ENCODE data around the gene GJD3.
A peak's percentile ranks its signal among the peaks of the same experiment; 100 is the strongest.

GJD3 gene

GRCh38 chr17:40345161-40345993 lies 19.2 kb downstream of the GJD3 start:
- DNase-seq = peak; percentile 96
- peak overlapping the region; percentile 84 for H3K9ac ChIP-seq (ENCODE audit: low read length)
- peak overlapping the region; percentile 96 for H3K27ac ChIP-seq (ENCODE audit: low read depth, low read length)

GRCh38 chr17:40344421-40345160 lies 19.9 kb downstream of the GJD3 start:
- Histone ChIP-seq H3K4me1 (ENCODE audit: control insufficient read depth, low read depth, low read length) (peaks cover 37% of the 10 kb centered on the region), H3K56ac (ENCODE audit: low read length) (peak overlapping the region; percentile 95), H2BK15ac (replicated peaks; ENCODE audit: low read depth) (no peak overlapping the region), H2BK120ac (ENCODE audit: low read depth, low read length) (peak overlapping the region; percentile 46), H3K36me3 (ENCODE audit: control insufficient read depth, insufficient read depth, low read length) (no peaks in the 10 kb centered on the region), H3K4ac (ENCODE audit: low read depth, low read length) (peak overlapping the region; percentile 87), H2AK5ac (ENCODE audit: low read length) (peak overlapping the region; percentile 92), H3K4me3 (ENCODE audit: low read length) (no peak overlapping the region), H4K8ac (ENCODE audit: low read depth, low read length) (no peak overlapping the region), H3K18ac (ENCODE audit: low read length) (peak overlapping the region; percentile 30), H3K4me2 (ENCODE audit: low read length) (peak overlapping the region; percentile 86), H3K23ac (ENCODE audit: low read length) (peak overlapping the region; percentile 73), H2BK5ac (ENCODE audit: low read length) (peak overlapping the region; percentile 98), H3K9ac (ENCODE audit: low read length) (peak overlapping the region; percentile 84), H4K5ac (ENCODE audit: low read length) (no peak overlapping the region), H3K79me1 (ENCODE audit: low read length) (peaks cover 24% of the 10 kb centered on the region), H3K27me3 (ENCODE audit: insufficient read depth, low read length, poor library complexity) (no peaks in the 10 kb centered on the region), H3K79me2 (ENCODE audit: control insufficient read depth, insufficient read depth, low read length) (peaks cover 38% of the 10 kb centered on the region), H3K27ac (ENCODE audit: low read depth, low read length) (peak overlapping the region; percentile 96)
- WGBS (ENCODE audit: extremely low coverage, insufficient coverage, low lambda C conversion rate) = no CpG with 5 or more reads among the region's 7 CpGs
- DNase-seq = no peak

More at GRCh38 chr17:40345161-40345993, 19.2 kb downstream of the GJD3 start:
- H4K5ac ChIP-seq (ENCODE audit: low read length) = no peak overlapping the region
- H2AK5ac ChIP-seq (ENCODE audit: low read length) = no peak overlapping the region
- H3K4ac ChIP-seq (ENCODE audit: low read depth, low read length) = peak overlapping the region; percentile 89
- no peaks in the 10 kb centered on the region for H3K36me3 ChIP-seq (ENCODE audit: control insufficient read depth, insufficient read depth, low read length)
- no peak overlapping the region for H4K8ac ChIP-seq (ENCODE audit: low read depth, low read length)
- peak overlapping the region; percentile 75 for H2BK120ac ChIP-seq (ENCODE audit: low read depth, low read length)
- peak overlapping the region; percentile 95 for H3K56ac ChIP-seq (ENCODE audit: low read length)
- no peaks in the 10 kb centered on the region for H3K27me3 ChIP-seq (ENCODE audit: insufficient read depth, low read length, poor library complexity)
- peak overlapping the region; percentile 33 for H3K4me3 ChIP-seq (ENCODE audit: low read length)
- peaks cover 42% of the 10 kb centered on the region for H3K79me2 ChIP-seq (ENCODE audit: control insufficient read depth, insufficient read depth, low read length)
- peaks cover 38% of the 10 kb centered on the region for H3K4me1 ChIP-seq (ENCODE audit: control insufficient read depth, low read depth, low read length)
- H3K23ac ChIP-seq (ENCODE audit: low read length) = peak overlapping the region; percentile 73
- peak overlapping the region; percentile 66 for H3K18ac ChIP-seq (ENCODE audit: low read length)
- peak overlapping the region; percentile 86 for H3K4me2 ChIP-seq (ENCODE audit: low read length)
- no CpG with 5 or more reads among the region's 45 CpGs for WGBS (ENCODE audit: extremely low coverage, insufficient coverage, low lambda C conversion rate)
- no peak overlapping the region for H2BK15ac ChIP-seq (replicated peaks; ENCODE audit: low read depth)
- peaks cover 28% of the 10 kb centered on the region for H3K79me1 ChIP-seq (ENCODE audit: low read length)
- H2BK5ac ChIP-seq (ENCODE audit: low read length) = peak overlapping the region; percentile 98

- H3K4ac ChIP-seq (ENCODE audit: low read depth, low read length) = no peak overlapping the region
- H2BK120ac ChIP-seq (ENCODE audit: low read depth, low read length) = no peak overlapping the region
- DNase-seq = no peak
- peaks cover 19% of the 10 kb centered on the region for H3K79me1 ChIP-seq (ENCODE audit: low read length)
- no peak overlapping the region for H4K8ac ChIP-seq (ENCODE audit: low read depth, low read length)
- no peaks in the 10 kb centered on the region for H3K27me3 ChIP-seq (ENCODE audit: insufficient read depth, low read length, poor library complexity)
- H2BK15ac ChIP-seq (replicated peaks; ENCODE audit: low read depth) = no peak overlapping the region
- H4K5ac ChIP-seq (ENCODE audit: low read length) = no peak overlapping the region
- H3K4me1 ChIP-seq (ENCODE audit: control insufficient read depth, low read depth, low read length) = peaks cover 36% of the 10 kb centered on the region
- peak overlapping the region; percentile 95 for H3K56ac ChIP-seq (ENCODE audit: low read length)
- H3K79me2 ChIP-seq (ENCODE audit: control insufficient read depth, insufficient read depth, low read length) = peaks cover 32% of the 10 kb centered on the region
- WGBS (ENCODE audit: extremely low coverage, insufficient coverage, low lambda C conversion rate) = no CpG with 5 or more reads among the region's 15 CpGs
- peak overlapping the region; percentile 81 for H3K9ac ChIP-seq (ENCODE audit: low read length)
- peak overlapping the region; percentile 13 for H3K27ac ChIP-seq (ENCODE audit: low read depth, low read length)
- peak overlapping the region; percentile 51 for H3K4me2 ChIP-seq (ENCODE audit: low read length)
- peak overlapping the region; percentile 44 for H2BK5ac ChIP-seq (ENCODE audit: low read length)
- peak overlapping the region; percentile 67 for H3K4me3 ChIP-seq (ENCODE audit: low read length)
- peak overlapping the region; percentile 57 for H3K18ac ChIP-seq (ENCODE audit: low read length)
- H3K23ac ChIP-seq (ENCODE audit: low read length) = no peak overlapping the region
- H2AK5ac ChIP-seq (ENCODE audit: low read length) = no peak overlapping the region
- H3K36me3 ChIP-seq (ENCODE audit: control insufficient read depth, insufficient read depth, low read length) = no peaks in the 10 kb centered on the region
Measured at GRCh38 chr17:40343219-40344119, 21.1 kb downstream of the GJD3 start.

GRCh38 chr17:40342504-40343218 lies 21.9 kb downstream of the GJD3 start:
- Histone ChIP-seq H2BK120ac (ENCODE audit: low read depth, low read length) (no peak overlapping the region), H3K4me3 (ENCODE audit: low read length) (peak overlapping the region; percentile 67), H2AK5ac (ENCODE audit: low read length) (no peak overlapping the region), H3K79me2 (ENCODE audit: control insufficient read depth, insufficient read depth, low read length) (peaks cover 27% of the 10 kb centered on the region), H3K27ac (ENCODE audit: low read depth, low read length) (peak overlapping the region; percentile 24), H3K79me1 (ENCODE audit: low read length) (peaks cover 18% of the 10 kb centered on the region), H3K9ac (ENCODE audit: low read length) (peak overlapping the region; percentile 81), H4K8ac (ENCODE audit: low read depth, low read length) (no peak overlapping the region), H3K18ac (ENCODE audit: low read length) (peak overlapping the region; percentile 84), H3K27me3 (ENCODE audit: insufficient read depth, low read length, poor library complexity) (no peaks in the 10 kb centered on the region), H3K56ac (ENCODE audit: low read length) (peak overlapping the region; percentile 95), H3K4ac (ENCODE audit: low read depth, low read length) (peak overlapping the region; percentile 57), H2BK5ac (ENCODE audit: low read length) (no peak overlapping the region), H2BK15ac (replicated peaks; ENCODE audit: low read depth) (no peak overlapping the region), H3K23ac (ENCODE audit: low read length) (no peak overlapping the region), H3K4me2 (ENCODE audit: low read length) (peak overlapping the region; percentile 51), H3K4me1 (ENCODE audit: control insufficient read depth, low read depth, low read length) (peaks cover 29% of the 10 kb centered on the region), H3K36me3 (ENCODE audit: control insufficient read depth, insufficient read depth, low read length) (no peaks in the 10 kb centered on the region), H4K5ac (ENCODE audit: low read length) (no peak overlapping the region)
- no CpG with 5 or more reads among the region's 38 CpGs for WGBS (ENCODE audit: extremely low coverage, insufficient coverage, low lambda C conversion rate)
- no peak for DNase-seq

Data from mesendoderm (in vitro differentiated cells).